GM19324 (cell line): ENCODE measurements around the gene PCDHB6.
"Not testable (repeated sequence)": the region's sequence is repeated elsewhere in the genome, so short reads cannot be mapped to it uniquely, and the experiment has no call there.

ENCODE experiments used
- ATAC-seq: cut with Tn5 transposase; IDR thresholded peaks from one replicate; pipeline ENCODE4 v1.9.1; 2021; ENCODE audit warnings: mild to moderate bottlenecking, moderate library complexity; ENCODE audit not compliant: unreplicated experiment, low FRiP score

The PCDHB6 gene

GRCh38 chr5:141201126-141201525, 51.3 kb downstream of the PCDHB6 start:
- ATAC-seq, result not testable (repeated sequence)

- ATAC-seq, result not testable (repeated sequence)
These were observed 51.8 kb downstream of the PCDHB6 start for GRCh38 chr5:141201646-141202045.
